Measurements from ENCODE around the gene DNAH9. TPM values are rescaled to one million over a fixed set of nuclear protein-coding genes. Genes with fewer than 3 reads are reported as not detected.

The DNAH9 gene
- total and polyA plus RNA-seq, 4 donors = under 0.01 to 0.09 TPM; not detected in 2

DNA sequence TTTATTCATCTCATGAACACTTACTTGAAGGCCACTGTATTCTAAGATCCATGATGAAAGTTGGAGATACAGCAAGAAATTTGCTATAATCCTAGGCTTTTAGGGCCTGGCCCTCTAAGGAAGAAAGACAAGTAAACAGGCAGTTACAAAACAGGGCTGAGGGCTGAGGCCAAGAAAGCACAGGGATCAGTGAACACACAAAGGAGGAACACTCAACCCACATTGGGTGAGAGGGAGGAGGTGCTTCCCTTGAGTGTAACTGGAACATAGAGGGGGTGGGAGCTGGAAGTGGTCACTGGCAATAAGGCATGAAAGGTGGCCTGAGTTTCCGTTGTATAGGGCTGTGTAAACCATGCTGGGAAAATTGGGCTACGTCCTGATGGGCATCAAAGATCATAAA, 286.8 kb downstream of the DNAH9 start:
- 76% methylated on average over 2 of the region's 2 CpGs for WGBS
- no peak overlapping the region for H3K9ac ChIP-seq (ENCODE audit: low read depth in 1 of 2, low read length in 2 of 2)
- no peak for DNase-seq (ENCODE audit: low spot score)
- no peaks in the 10 kb centered on the region for H3K27me3 ChIP-seq (ENCODE audit: control insufficient read depth in 4 of 4, insufficient read depth in 4 of 4, low read length in 3 of 4)
- no peak overlapping the region for H3K4me3 ChIP-seq (ENCODE audit: low read depth in 1 of 3, low read length in 3 of 3)
- no peaks in the 10 kb centered on the region for H3K4me1 ChIP-seq (ENCODE audit: control insufficient read depth in 4 of 4, insufficient read depth in 4 of 4, low read length in 3 of 4)
- H3K36me3 ChIP-seq (ENCODE audit: control insufficient read depth in 4 of 4, insufficient read depth in 3 of 4, low read depth in 1 of 4, low read length in 3 of 4) = no peaks in the 10 kb centered on the region
- no peak overlapping the region for H3K27ac ChIP-seq (ENCODE audit: low read depth in 1 of 2, low read length in 2 of 2)
- H3K9me3 ChIP-seq (ENCODE audit: control insufficient read depth in 4 of 4, low read length in 3 of 4) = no peaks in the 10 kb centered on the region
- TF ChIP-seq HNF4A (conservative IDR thresholded peaks at IDR 0.05) (no peak), JUND (IDR thresholded peaks at IDR 0.05) (no peak), HNF4G (IDR thresholded peaks at IDR 0.05) (no peak), SP1 (IDR thresholded peaks at IDR 0.05) (no peak), MAX (IDR thresholded peaks at IDR 0.05) (no peak), RAD21 (IDR thresholded peaks at IDR 0.05) (no peak), NR2F2 (IDR thresholded peaks at IDR 0.05) (no peak), REST (IDR thresholded peaks at IDR 0.05) (no peak), RXRA (IDR thresholded peaks at IDR 0.05) (no peak), FOXA2 (IDR thresholded peaks at IDR 0.05) (no peak), YY1 (IDR thresholded peaks at IDR 0.05) (no peak), GABPA (IDR thresholded peaks at IDR 0.05 in 1 of 2, conservative IDR thresholded peaks at IDR 0.05 in 1 of 2) (no peak), EGR1 (IDR thresholded peaks at IDR 0.05; ENCODE audit: low read depth in 2 of 2) (no peak), CTCF (IDR thresholded peaks at IDR 0.05; ENCODE audit: low read depth, low read length, missing input control) (no peak)
- TF ChIP-seq, protein P1, sequence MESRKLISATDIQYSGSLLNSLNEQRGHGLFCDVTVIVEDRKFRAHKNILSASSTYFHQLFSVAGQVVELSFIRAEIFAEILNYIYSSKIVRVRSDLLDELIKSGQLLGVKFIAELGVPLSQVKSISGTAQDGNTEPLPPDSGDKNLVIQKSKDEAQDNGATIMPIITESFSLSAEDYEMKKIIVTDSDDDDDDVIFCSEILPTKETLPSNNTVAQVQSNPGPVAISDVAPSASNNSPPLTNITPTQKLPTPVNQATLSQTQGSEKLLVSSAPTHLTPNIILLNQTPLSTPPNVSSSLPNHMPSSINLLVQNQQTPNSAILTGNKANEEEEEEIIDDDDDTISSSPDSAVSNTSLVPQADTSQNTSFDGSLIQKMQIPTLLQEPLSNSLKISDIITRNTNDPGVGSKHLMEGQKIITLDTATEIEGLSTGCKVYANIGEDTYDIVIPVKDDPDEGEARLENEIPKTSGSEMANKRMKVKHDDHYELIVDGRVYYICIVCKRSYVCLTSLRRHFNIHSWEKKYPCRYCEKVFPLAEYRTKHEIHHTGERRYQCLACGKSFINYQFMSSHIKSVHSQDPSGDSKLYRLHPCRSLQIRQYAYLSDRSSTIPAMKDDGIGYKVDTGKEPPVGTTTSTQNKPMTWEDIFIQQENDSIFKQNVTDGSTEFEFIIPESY (IDR thresholded peaks at IDR 0.05) = no peak
- TF ChIP-seq, protein P2, sequence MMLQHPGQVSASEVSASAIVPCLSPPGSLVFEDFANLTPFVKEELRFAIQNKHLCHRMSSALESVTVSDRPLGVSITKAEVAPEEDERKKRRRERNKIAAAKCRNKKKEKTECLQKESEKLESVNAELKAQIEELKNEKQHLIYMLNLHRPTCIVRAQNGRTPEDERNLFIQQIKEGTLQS (IDR thresholded peaks at IDR 0.05) = no peak

DNA sequence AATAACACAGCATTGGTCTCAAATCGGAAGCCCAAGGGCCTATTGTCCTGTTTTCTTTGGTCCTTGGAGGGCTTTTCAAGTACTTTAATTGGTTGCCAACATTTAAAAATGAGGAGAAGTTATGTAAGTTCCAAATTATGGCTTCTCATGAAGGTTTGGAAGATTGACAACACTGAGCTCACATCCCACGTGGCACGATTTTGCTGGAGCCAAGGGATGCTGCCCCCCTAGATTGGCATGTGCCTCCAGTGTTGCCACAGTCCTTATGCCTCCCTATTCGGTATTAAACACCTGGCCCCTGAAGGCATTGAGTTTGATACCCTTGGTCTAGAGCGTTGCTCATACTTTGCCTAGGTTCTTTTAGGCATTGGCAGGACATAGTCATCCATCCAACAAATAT, 291.0 kb downstream of the DNAH9 start:
- Histone ChIP-seq H3K9ac (ENCODE audit: low read depth in 1 of 2, low read length in 2 of 2) (no peak overlapping the region), H3K9me3 (ENCODE audit: control insufficient read depth in 4 of 4, low read length in 3 of 4) (no peaks in the 10 kb centered on the region), H3K4me3 (ENCODE audit: low read depth in 1 of 3, low read length in 3 of 3) (no peak overlapping the region), H3K27me3 (ENCODE audit: control insufficient read depth in 4 of 4, insufficient read depth in 4 of 4, low read length in 3 of 4) (no peaks in the 10 kb centered on the region), H3K27ac (ENCODE audit: low read depth in 1 of 2, low read length in 2 of 2) (no peak overlapping the region), H3K36me3 (ENCODE audit: control insufficient read depth in 4 of 4, insufficient read depth in 3 of 4, low read depth in 1 of 4, low read length in 3 of 4) (no peaks in the 10 kb centered on the region), H3K4me1 (ENCODE audit: control insufficient read depth in 4 of 4, insufficient read depth in 4 of 4, low read length in 3 of 4) (no peaks in the 10 kb centered on the region)
- no peak for DNase-seq (ENCODE audit: low spot score)
- TF ChIP-seq, protein P2 (IDR thresholded peaks at IDR 0.05) = no peak
- TF ChIP-seq EGR1 (IDR thresholded peaks at IDR 0.05; ENCODE audit: low read depth in 2 of 2) (no peak), FOXA2 (IDR thresholded peaks at IDR 0.05) (no peak)
- 81% methylated on average over 5 of the region's 5 CpGs for WGBS

Data from liver (tissue), 9 donors.